K562 (cell line): ENCODE results near the gene CACNA2D2. TPM values are rescaled to one million over a fixed set of nuclear protein-coding genes. Genes with fewer than 3 reads are reported as not detected.

Experiments used
- EP400 ChIP-seq: fragments of 450-650 bp; IDR thresholded peaks from 2 replicates; pipeline ENCODE4 v1.6.1; 2017; ENCODE audit warnings: antibody characterized with exemption, mild to moderate bottlenecking, moderate library complexity
- FOXM1 ChIP-seq, 2 experiments: fragments of 450-650 bp in 1 of 2; sonication (generic) in 1 of 2; formaldehyde crosslinking in 1 of 2; IDR thresholded peaks; 2 replicates each; pipeline versions ENCODE4 v1.6.1 to v1.9.0; 2017 to 2022; ENCODE audit warnings: low read depth in 2 of 2, mild to moderate bottlenecking in 2 of 2, missing genetic modification reagents in 1 of 2, moderate library complexity in 1 of 2
- GTF2B ChIP-seq: IDR thresholded peaks from 2 replicates; pipeline ENCODE4 v1.6.1; 2011; ENCODE audit not compliant: insufficient read length; ENCODE audit errors: extremely low read depth
- HDAC2 ChIP-seq: fragments of 450-650 bp; IDR thresholded peaks from 2 replicates; pipeline ENCODE4 v1.6.1; 2016; ENCODE audit warnings: mild to moderate bottlenecking
- JUNB ChIP-seq: fragments of 450-650 bp; formaldehyde crosslinking; conservative IDR thresholded peaks from 2 replicates; pipeline ENCODE4 v1.4.0; 2020; ENCODE audit warnings: mild to moderate bottlenecking
- KLF10 ChIP-seq: fragments of 250-450 bp; sonication (Bioruptor Pico); IDR thresholded peaks from 2 replicates; pipeline ENCODE4 v1.6.1; 2021; ENCODE audit warnings: matching md5 sums
- LARP7 ChIP-seq: fragments of 450-650 bp; IDR thresholded peaks from 2 replicates; pipeline ENCODE4 v1.6.1; 2016
- MAX ChIP-seq: sonication (generic); formaldehyde crosslinking; IDR thresholded peaks from 2 replicates; pipeline ENCODE4 v1.9.0; 2022; ENCODE audit warnings: mild to moderate bottlenecking, missing genetic modification reagents
- MCM7 ChIP-seq, 2 experiments: fragments of 450-650 bp; IDR thresholded peaks; 2 replicates each; pipeline ENCODE4 v1.6.1; 2016 to 2018
- MLX ChIP-seq, 2 experiments: fragments of 450-650 bp in 1 of 2; sonication (generic) in 1 of 2; formaldehyde crosslinking; conservative IDR thresholded peaks; 2 replicates each; pipeline versions ENCODE4 v1.4.0 to v1.8.1; 2020 to 2022; ENCODE audit warnings: mild to moderate bottlenecking in 1 of 2, missing genetic modification reagents in 1 of 2
- NCOR1 ChIP-seq: fragments of 450-650 bp; IDR thresholded peaks from 2 replicates; pipeline ENCODE4 v1.6.1; 2016; ENCODE audit warnings: mild to moderate bottlenecking, moderate library complexity
- NFRKB ChIP-seq: fragments of 450-650 bp; IDR thresholded peaks from 2 replicates; pipeline ENCODE4 v1.6.1; 2016; ENCODE audit warnings: low read depth
- NUFIP1 ChIP-seq: fragments of 450-650 bp; IDR thresholded peaks from 2 replicates; pipeline ENCODE4 v1.6.1; 2018; ENCODE audit not compliant: partially characterized antibody
- POLR2AphosphoS5 ChIP-seq: IDR thresholded peaks from 2 replicates; pipeline ENCODE4 v1.6.1; 2011; ENCODE audit warnings: mild to moderate bottlenecking, low read depth, low read length, moderate library complexity; ENCODE audit not compliant: control insufficient read depth, insufficient read depth
- PTTG1 ChIP-seq: fragments of 450-650 bp; IDR thresholded peaks from 2 replicates; pipeline ENCODE4 v1.6.1; 2016; ENCODE audit warnings: low read depth, mild to moderate bottlenecking, missing genetic modification characterization, missing compliant biosample characterization
- RBBP5 ChIP-seq: fragments of 200-600 bp; sonication (generic); IDR thresholded peaks from 2 replicates; pipeline ENCODE4 v1.6.1; 2012; ENCODE audit warnings: borderline replicate concordance, mild to moderate bottlenecking, low read length, control low read depth, inconsistent platforms; ENCODE audit not compliant: insufficient read depth, poor library complexity, severe bottlenecking
- RBFOX2 ChIP-seq: fragments of 200-400 bp; formaldehyde crosslinking; IDR thresholded peaks from 2 replicates; pipeline ENCODE4 v1.6.1; 2017; ENCODE audit warnings: low read depth, mild to moderate bottlenecking, low read length, moderate library complexity
- RBM34 ChIP-seq: fragments of 200-400 bp; formaldehyde crosslinking; IDR thresholded peaks from 2 replicates; pipeline ENCODE4 v1.6.1; 2018; ENCODE audit warnings: low read length, borderline replicate concordance; ENCODE audit not compliant: insufficient read depth
- RFX1 ChIP-seq: fragments of 450-650 bp; IDR thresholded peaks from 2 replicates; pipeline ENCODE4 v1.6.1; 2016; ENCODE audit warnings: mild to moderate bottlenecking, moderate library complexity
- SIN3A ChIP-seq, 2 experiments: fragments of 150-350 bp in 1 of 2; IDR thresholded peaks; 2 replicates each; pipeline ENCODE4 v1.6.1; 2011 to 2016; ENCODE audit warnings: borderline replicate concordance in 2 of 2, low read depth in 2 of 2, low read length in 2 of 2, mild to moderate bottlenecking in 2 of 2, moderate library complexity in 2 of 2; ENCODE audit not compliant: control insufficient read depth in 1 of 2
- TARDBP ChIP-seq: fragments of 450-650 bp; IDR thresholded peaks from 2 replicates; pipeline ENCODE4 v1.6.1; 2016
- TEAD1 ChIP-seq, 2 experiments: fragments of 450-650 bp in 1 of 2; sonication (generic) in 1 of 2; formaldehyde crosslinking; IDR thresholded peaks; 2 replicates each; pipeline versions ENCODE4 v1.4.0 to v1.8.0; 2020 to 2022; ENCODE audit warnings: mild to moderate bottlenecking in 2 of 2, missing genetic modification reagents in 1 of 2
- TFAP4 ChIP-seq: sonication (generic); formaldehyde crosslinking; IDR thresholded peaks from 2 replicates; pipeline ENCODE4 v1.8.0; 2022; ENCODE audit warnings: missing genetic modification reagents, mild to moderate bottlenecking, moderate library complexity, borderline replicate concordance
- ZBTB8A ChIP-seq: fragments of 450-650 bp; IDR thresholded peaks from 2 replicates; pipeline ENCODE4 v1.6.1; 2018; ENCODE audit warnings: mild to moderate bottlenecking, moderate library complexity; ENCODE audit not compliant: partially characterized antibody
- ZKSCAN3 ChIP-seq: fragments of 250-450 bp; sonication (Bioruptor Pico); IDR thresholded peaks from 2 replicates; pipeline ENCODE4 v1.4.0; 2020
- ZNF75A ChIP-seq: fragments of 450-650 bp; formaldehyde crosslinking; IDR thresholded peaks from 2 replicates; pipeline ENCODE4 v1.4.0; 2020; ENCODE audit warnings: mild to moderate bottlenecking
- ZNF766 ChIP-seq: fragments of 200-800 bp; sonication (Bioruptor generic); conservative IDR thresholded peaks from 2 replicates; pipeline ENCODE4 v1.6.1; 2016; ENCODE audit warnings: missing genetic modification characterization, missing compliant biosample characterization
- ZZZ3 ChIP-seq: fragments of 450-650 bp; IDR thresholded peaks from 2 replicates; pipeline ENCODE4 v1.6.1; 2016; ENCODE audit warnings: antibody characterized with exemption, mild to moderate bottlenecking, moderate library complexity
- polyA plus RNA-seq, 8 experiments: library from polyadenylated mRNA; depleted of rRNA in 4 of 8; stranded (reverse) in 5 of 8; unstranded in 3 of 8; fragments of >200 nt; fragmentation: Nextera tagmentation in 2 of 8; fragmentation: Illumina TruSeq in 1 of 8; extraction: Ambion mirVana in 2 of 8; extraction: Trizol in 1 of 8; gene quantifications; 2 replicates each; pipeline versions ENCODE4 v1.2.1 to v1.2.3, GENCODE V29; 2011 to 2014; ENCODE audit warnings: inconsistent platforms in 1 of 8, missing spikeins in 1 of 8
- total RNA-seq, 7 experiments: library from RNA; depleted of rRNA in 6 of 7; stranded (reverse); fragments of >200 nt in 6 of 7; fragmentation: Illumina TruSeq in 2 of 7; extraction: Trizol in 2 of 7; gene quantifications; 2 replicates each; pipeline versions ENCODE4 v1.2.1 to v1.2.3, GENCODE V29; 2011 to 2021; ENCODE audit warnings: low replicate concordance in 1 of 7

CACNA2D2 gene
- total and polyA plus RNA-seq, 9 of the 15 experiments (the other 6 are each of a cell fraction or from before 2014, with no cell fraction given) = 0.11 to 0.58 (median 0.36) TPM; not detected in 2

- TF ChIP-seq MLX (CRISPR knock-in tag; conservative IDR thresholded peaks at IDR 0.05) (no peak), ZNF75A (CRISPR knock-in tag) (no peak), ZNF766 (no peak), LARP7 (no peak), RBBP5 (peak; percentile 70), NCOR1 (no peak), GTF2B (no peak), RFX1 (no peak), EP400 (0 out of 2 replicates have a peak, but pooled peaks have one; percentile 31), SIN3A (IDR thresholded peaks at IDR 0.05; ENCODE audit: borderline replicate concordance in 2 of 2, control insufficient read depth in 1 of 2, low read depth in 2 of 2, low read length in 2 of 2) (peak in 1 of 2 experiments; percentile 51; a peak in 1 of 4 replicates), NFRKB (no peak), RBFOX2 (0 out of 2 replicates have a peak, but pooled peaks have one; percentile 63), JUNB (CRISPR knock-in tag) (no peak), PTTG1 (tag) (no peak), ZKSCAN3 (CRISPR knock-in tag) (no peak), MAX (CRISPR knock-in tag) (peak; percentile 56; the same call in 1 of the 2 replicates), TARDBP (no peak), HDAC2 (0 out of 2 replicates have a peak, but pooled peaks have one; percentile 5), POLR2AphosphoS5 (no peak), KLF10 (no peak), ZZZ3 (no peak), ZBTB8A (no peak), RBM34 (no peak), MCM7 (IDR thresholded peaks at IDR 0.05) (no peak), TEAD1 (CRISPR knock-in tag; IDR thresholded peaks at IDR 0.05) (peak; percentile 33 to 69; a peak in 2 of 4 replicates), FOXM1 (IDR thresholded peaks at IDR 0.05; ENCODE audit: low read depth) (no peak), FOXM1 (CRISPR knock-in tag; IDR thresholded peaks at IDR 0.05; ENCODE audit: low read depth) (no peak), NUFIP1 (no peak), TFAP4 (CRISPR knock-in tag) (no peak)
Measured at GRCh38 chr3:50320853-50321335, 182.5 kb downstream of the CACNA2D2 start (continued).
